ENCODE data around the gene SLC2A9.

Gene SLC2A9

DNA sequence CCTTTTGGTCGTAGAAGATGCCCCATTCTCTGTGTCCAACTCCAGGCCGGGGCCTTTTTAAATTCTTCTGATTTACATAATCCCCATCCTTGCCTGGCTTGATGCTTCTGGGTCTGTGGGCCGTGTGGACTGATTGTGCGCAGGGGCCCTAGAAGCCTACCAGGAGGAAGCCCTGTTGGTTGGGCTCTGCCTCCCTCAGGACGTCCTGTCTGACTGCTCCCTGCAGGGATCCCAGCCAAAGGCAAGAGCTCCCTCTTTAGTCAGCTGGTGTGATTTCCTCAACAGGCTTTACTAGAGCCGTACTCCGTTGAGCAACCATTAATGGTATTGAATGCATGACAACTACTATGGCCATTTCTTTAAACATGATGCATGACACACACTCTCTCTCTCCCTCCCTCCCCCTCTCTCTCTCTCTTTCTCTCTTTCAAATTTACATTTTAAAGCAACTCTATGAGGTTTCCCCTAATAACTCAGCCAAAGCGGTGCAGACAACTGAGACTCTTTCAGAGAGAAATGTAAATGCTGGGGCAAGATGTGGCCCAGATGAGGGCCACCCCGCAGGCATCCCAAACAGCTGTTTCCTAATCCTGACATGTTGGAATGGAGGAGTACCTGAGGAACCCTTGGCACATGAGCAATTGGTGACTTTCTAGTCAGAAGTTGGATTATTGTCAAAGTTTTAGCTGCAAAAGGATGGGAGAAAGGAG lies 122.5 kb downstream of the SLC2A9 start:
- DNase-seq (ENCODE audit: extremely low read depth in 1 of 2, low read depth in 1 of 2) = no peak

DNA sequence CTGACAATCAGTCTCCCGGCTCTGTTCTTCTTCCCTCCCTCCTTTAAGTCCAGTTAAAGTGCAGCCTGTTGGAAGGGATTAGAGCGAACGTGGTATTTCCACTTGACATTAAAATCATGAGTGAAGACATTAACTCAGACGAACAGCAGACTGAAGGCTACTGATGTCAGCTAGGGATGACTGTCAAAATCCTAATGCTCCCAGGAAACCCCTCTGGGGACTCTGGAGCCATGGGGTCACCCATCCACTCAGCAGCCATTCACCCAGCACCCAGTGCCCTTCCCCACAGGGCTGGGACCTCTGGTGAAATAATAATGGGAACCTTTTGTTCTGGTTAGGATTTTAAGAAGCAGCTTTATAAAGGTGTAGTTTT lies 126.0 kb downstream of the SLC2A9 start:
- DNase-seq (ENCODE audit: extremely low read depth in 1 of 2, low read depth in 1 of 2) = no peak

DNA sequence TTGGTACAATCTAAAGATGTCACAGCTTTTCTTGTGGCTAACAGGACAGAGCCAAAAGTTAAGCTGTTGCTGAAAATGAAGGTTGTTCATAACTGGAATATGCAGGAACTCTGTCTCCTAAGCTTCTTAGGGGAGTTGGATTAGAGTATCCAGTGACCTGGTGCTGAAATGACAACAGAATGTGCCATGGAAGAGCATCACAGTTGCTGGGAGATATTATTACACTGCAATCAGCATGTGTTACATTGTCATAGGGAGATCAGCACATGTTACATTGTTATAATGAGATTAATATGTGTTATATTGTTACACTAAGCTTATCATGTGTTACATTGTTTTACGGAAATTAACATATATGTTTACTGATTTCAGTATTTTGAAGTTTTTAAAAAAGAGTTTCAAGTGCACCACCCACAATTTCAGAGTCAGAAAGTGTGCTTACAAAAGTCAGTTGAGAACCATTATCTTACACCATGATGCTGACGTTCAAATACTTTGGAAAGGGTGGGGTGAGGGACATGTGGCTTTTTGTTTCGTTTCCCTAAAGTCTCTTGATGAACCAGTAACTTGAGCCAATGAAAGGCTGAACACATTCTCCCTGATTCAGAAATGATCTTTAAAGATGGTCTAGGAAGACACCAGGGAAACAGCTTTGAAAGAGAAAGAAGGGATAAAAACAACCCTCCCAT lies 126.5 kb downstream of the SLC2A9 start:
- DNase-seq (ENCODE audit: extremely low read depth in 1 of 2, low read depth in 1 of 2) = no peak

GRCh38 chr4:9893329-9894108 lies 127.8 kb downstream of the SLC2A9 start:
- no peak for DNase-seq (ENCODE audit: extremely low read depth in 1 of 2, low read depth in 1 of 2)

DNA sequence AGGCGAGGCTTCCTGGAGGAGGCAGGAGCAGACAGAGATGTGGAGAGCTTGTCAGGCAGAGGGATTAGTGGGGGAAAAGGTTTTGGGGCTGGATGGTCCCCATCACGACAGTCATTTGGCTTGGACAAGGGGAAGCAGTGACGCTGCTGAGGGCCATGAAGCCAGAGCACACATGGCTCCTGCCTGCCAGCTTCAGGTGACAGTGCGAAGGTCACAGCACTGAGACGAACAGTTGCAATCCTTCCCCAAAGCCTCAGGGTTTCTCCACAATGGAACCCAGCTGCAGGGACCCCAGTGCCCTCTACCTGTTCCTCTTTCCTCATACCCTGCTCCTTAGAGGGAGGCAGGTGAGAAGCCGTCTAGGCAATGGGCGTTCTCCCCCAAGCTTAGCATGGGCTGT lies 129.6 kb downstream of the SLC2A9 start:
- no peak for DNase-seq (ENCODE audit: extremely low read depth in 1 of 2, low read depth in 1 of 2)

DNA sequence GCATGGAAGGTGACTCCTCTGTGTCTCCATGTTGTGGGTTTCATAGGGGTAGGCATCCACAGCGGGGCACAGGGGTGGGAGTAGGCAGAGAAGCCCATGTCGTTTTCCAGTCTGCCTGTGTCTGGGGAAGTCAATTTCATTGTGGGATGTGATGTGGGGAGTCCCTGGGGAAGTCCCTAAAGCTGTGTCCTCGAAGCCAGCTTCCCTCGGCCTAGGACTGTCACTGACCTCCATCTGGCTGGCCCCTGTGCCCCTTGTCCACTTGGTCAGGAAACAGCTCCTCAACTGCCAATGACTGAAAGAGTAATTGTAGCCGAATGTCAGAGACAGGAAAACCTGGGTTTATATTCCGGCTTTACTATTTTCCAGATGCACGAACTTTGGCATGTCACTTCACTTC lies 130.2 kb downstream of the SLC2A9 start:
- no peak for DNase-seq (ENCODE audit: extremely low read depth in 1 of 2, low read depth in 1 of 2)

GRCh38 chr4:9889306-9889705 lies 132.0 kb downstream of the SLC2A9 start:
- DNase-seq (ENCODE audit: extremely low read depth in 1 of 2, low read depth in 1 of 2) = no peak

GRCh38 chr4:9885958-9886357 lies 135.3 kb downstream of the SLC2A9 start:
- DNase-seq (ENCODE audit: extremely low read depth in 1 of 2, low read depth in 1 of 2) = no peak

DNA sequence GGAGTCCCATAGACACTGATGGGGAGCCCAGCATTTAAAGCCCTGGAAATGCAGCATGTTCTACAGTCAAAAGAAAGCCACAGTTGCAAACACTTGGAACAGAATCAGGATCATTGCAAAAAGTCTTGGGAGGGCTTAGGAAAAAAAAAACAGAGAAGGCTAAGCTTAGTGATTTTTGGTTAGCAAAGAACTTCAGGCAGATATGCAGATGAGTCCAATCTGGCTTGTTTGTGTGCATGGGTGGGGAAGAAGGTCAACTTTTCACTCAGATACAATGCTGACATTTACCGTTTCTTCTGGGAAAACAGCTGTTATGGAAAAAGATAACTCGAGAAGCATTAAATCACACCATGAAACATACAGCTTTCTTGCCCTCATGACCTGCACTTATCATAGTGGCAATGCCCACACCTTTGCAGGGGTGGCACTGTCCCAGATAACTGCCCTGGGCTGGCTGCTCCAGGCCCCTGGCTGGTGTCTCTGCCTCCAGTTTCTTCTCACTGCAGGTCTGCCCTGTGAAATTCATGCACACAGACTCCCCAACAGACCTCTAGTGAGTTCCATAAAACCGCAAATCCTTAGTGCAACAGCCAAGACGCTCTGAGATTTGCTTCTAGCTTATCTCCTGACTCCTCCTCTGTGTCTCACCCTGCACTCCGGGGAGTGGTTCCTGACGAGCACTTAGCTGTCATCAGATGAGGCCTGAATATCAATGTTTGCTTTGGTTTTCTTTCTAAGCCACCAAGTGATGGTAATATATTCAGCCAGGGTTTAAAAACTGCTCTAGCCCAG lies 140.7 kb downstream of the SLC2A9 start:
- DNase-seq (ENCODE audit: extremely low read depth in 1 of 2, low read depth in 1 of 2) = no peak

GRCh38 chr4:9877123-9877522 lies 144.2 kb downstream of the SLC2A9 start:
- no peak for DNase-seq (ENCODE audit: extremely low read depth in 1 of 2, low read depth in 1 of 2)

- no peak for DNase-seq (ENCODE audit: extremely low read depth in 1 of 2, low read depth in 1 of 2)
These were observed 145.8 kb downstream of the SLC2A9 start for GRCh38 chr4:9875516-9875915.

GRCh38 chr4:9874385-9874784 lies 146.9 kb downstream of the SLC2A9 start:
- no peak for DNase-seq (ENCODE audit: extremely low read depth in 1 of 2, low read depth in 1 of 2)

- DNase-seq (ENCODE audit: extremely low read depth in 1 of 2, low read depth in 1 of 2) = no peak
These were observed 151.0 kb downstream of the SLC2A9 start for GRCh38 chr4:9870165-9870790.

DNA sequence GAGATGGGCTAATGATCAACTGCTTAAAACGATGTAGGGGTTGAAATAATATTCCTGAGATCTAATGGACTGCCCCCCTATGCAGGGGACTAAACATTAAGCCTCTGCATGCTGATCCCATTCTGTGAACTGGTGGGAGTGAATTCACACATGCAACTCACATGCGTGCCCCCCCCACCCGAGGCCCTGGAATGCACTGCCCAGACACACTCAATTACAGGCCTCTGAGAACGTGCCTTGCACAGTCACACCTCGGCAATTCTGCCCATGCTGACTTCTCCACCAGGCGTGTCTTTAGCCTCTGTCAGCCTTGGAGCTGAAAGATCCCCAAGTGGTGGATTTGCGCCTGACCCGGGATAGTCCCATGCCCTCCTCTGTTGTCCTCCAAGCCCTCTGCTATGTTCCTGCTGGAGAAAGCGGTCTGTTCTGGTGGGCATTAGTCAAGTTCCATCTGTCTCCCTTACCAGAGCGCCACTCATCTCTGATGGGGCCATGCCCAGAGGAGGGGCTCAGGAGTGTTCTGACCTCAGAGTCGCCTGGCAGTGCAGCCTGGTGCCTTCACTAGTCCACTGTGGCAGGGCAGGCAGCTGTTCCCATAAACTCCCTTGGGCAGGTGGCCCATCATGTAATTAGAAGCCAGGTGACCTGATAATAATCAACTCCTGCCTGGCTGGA lies 153.4 kb downstream of the SLC2A9 start:
- DNase-seq (ENCODE audit: extremely low read depth in 1 of 2, low read depth in 1 of 2) = no peak

DNA sequence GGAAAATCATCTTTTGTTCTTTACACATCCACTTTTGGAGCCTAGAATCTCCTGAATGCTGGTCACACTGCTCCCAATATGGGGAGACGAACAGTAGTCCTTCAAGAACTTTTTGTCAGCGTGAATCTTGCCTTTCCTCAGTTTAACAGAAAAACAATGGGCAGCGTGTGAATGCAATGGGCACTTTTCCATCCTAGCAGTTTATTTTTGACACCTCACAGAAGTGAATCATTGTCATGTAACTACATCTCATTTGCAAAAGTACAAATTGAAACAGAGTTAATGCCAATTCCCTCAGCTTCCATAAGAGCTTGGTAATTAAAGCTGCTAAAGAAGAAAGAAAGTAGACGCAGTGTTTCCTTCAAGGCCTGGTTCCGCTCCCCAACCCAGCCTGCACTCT lies 154.4 kb downstream of the SLC2A9 start:
- no peak for DNase-seq (ENCODE audit: extremely low read depth in 1 of 2, low read depth in 1 of 2)

- no peak for DNase-seq (ENCODE audit: extremely low read depth in 1 of 2, low read depth in 1 of 2)
These were observed 159.7 kb downstream of the SLC2A9 start for GRCh38 chr4:9861561-9861960.

DNA sequence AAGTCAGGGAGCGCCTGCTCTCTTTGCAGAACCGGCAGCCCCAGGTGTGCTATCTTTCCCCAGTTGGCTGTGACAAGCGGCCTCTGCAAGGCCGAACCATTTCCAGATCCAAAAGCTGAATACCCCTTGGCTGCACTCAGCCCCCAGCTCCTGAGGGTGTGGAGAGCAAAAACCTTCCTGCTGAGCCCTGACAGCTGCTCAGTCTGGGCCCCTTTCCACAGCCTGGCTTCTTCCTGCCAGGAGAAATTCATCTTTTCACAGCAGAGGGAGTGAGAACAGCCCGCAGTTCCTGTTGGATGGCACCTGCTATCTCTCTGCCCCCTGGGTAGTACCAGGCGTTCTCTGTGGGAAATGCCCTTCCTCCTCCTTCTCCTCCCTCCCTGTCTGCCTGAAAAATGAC lies 161.5 kb downstream of the SLC2A9 start:
- DNase-seq (ENCODE audit: extremely low read depth in 1 of 2, low read depth in 1 of 2) = no peak

GRCh38 chr4:9849538-9849920 lies 171.8 kb downstream of the SLC2A9 start:
- DNase-seq (ENCODE audit: extremely low read depth in 1 of 2, low read depth in 1 of 2) = no peak

DNA sequence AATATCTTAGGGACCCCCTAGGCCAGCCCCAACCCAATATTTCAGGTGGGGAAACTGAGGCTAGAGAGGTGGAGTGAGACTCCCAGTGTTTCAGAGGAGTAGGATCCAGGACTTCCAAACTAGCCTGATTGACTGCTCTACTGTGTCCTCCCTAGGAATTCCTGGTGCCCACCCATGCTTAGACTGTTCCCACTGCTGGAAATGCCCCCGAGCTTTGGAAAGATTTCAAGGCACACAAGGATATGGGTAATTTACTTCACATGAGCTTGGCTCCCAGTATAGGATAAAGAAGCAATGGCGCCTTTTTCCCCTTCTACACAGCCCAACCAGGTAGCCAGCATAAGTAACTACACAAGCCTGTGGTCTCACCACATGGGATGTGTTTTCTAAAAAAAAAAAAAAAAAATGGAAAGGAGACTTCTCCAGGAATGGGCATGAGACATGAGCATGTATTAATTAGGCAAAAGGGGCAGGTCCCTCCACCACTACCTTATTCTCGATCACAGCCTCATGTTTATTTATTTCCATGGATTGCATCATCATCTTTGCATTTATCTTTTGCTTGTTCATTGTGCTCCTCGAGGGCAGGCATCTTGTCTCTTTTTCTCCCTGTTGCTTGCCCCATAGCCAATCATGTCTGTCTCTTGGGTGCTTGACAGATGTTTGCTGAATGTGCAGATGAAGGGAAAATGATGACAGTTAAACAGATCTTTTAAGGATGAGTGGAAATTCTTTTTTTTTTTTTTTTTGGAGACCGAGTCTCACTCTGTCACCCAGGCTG lies 173.1 kb downstream of the SLC2A9 start:
- DNase-seq (ENCODE audit: extremely low read depth in 1 of 2, low read depth in 1 of 2) = no peak

All from activated CD8-positive, alpha-beta memory T cell treated with anti-CD3 and anti-CD28 coated beads for 1 hour (primary cell).